Measurements from ENCODE around the gene CEACAM8. TPM values are rescaled to one million over a fixed set of nuclear protein-coding genes. Genes with fewer than 3 reads are reported as not detected.
"Not testable (repeated sequence)": the region's sequence is repeated elsewhere in the genome, so short reads cannot be mapped to it uniquely, and the experiment has no call there.

Gene CEACAM8
- total RNA-seq, 1 experiment from 2014 or later = not detected

DNA sequence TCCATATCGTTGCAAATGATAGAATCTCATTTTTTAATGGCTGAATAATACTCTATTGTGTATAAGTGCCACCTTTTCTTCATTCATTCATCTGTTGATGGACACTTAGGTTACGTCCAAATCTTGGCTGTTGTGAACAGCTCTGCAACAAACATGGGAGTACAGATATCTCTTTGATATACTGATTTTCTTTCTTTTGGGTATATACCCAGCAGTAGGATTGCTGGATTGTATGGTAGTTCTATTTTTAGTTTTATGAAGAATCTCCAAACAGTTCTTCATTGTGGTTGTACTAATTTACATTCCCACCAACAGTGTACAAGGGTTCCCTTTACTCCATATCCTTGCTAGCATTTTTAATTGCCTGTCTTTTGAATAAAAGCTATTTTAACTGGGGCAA lies 59.4 kb downstream of the CEACAM8 start:
- H3K27ac ChIP-seq (ENCODE audit: low read length); H3K9me3 ChIP-seq (ENCODE audit: control insufficient read depth, insufficient read depth, low read depth, low read length); in situ Hi-C loops (cut with HindIII; ENCODE audit: low pct_unique_long_range_greater_than_20kb, low sequenced_read_pairs); intact Hi-C loops (cut with micrococcal nuclease; ENCODE audit: unreplicated experiment); CTCF ChIA-PET; BruUV-seq (replicated peaks); H3K36me3 ChIP-seq (ENCODE audit: control insufficient read depth, insufficient read depth, low read length); DNase-seq (ENCODE audit: low read depth, low spot score); H3K27me3 ChIP-seq (ENCODE audit: control insufficient read depth, insufficient read depth, low read length); ATAC-seq; H3K4me1 ChIP-seq (ENCODE audit: control insufficient read depth, insufficient read depth, low read length); H3K4me3 ChIP-seq (ENCODE audit: low read depth in 2 of 2, low read length in 2 of 2); POLR2A ChIA-PET: not testable (repeated sequence)

DNA sequence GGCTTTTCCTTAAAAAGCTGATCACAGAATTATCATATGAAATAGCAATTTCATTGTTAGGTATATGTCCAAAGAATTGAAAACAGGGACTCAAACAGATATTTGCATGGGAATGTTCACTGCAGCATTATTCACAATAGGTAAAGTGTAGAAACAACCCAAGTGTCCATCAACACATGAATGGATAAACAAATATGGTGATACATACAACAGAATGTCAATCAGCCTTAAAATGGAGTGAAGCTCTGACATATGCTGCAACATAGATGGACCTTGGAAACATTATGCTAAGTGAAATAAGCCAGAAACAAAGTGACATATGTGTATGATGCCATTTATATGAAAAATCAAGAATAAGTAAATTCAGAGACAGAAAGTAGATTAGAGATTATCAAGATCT lies 60.3 kb downstream of the CEACAM8 start:
- no peak overlapping the region for H3K4me3 ChIP-seq (ENCODE audit: low read depth in 2 of 2, low read length in 2 of 2)
- no peaks in the 10 kb centered on the region for H3K9me3 ChIP-seq (ENCODE audit: control insufficient read depth, insufficient read depth, low read depth, low read length)
- intact Hi-C loops (cut with micrococcal nuclease; ENCODE audit: unreplicated experiment) = no loop called here
- ChIA-PET POLR2A (no interaction called here), CTCF (no interaction called here)
- DNase-seq (ENCODE audit: low read depth, low spot score) = no peak
- no peak for TF ChIP-seq POLR2AphosphoS5 (IDR thresholded peaks at IDR 0.05; ENCODE audit: low read depth, low read length)
- no peak for TF ChIP-seq SIN3A (IDR thresholded peaks at IDR 0.05; ENCODE audit: borderline replicate concordance, insufficient read depth, low read depth, low read length)
- TF ChIP-seq TCF7L2 (IDR thresholded peaks at IDR 0.05; ENCODE audit: low read depth, low read length) = no peak
- TF ChIP-seq, protein P1, sequence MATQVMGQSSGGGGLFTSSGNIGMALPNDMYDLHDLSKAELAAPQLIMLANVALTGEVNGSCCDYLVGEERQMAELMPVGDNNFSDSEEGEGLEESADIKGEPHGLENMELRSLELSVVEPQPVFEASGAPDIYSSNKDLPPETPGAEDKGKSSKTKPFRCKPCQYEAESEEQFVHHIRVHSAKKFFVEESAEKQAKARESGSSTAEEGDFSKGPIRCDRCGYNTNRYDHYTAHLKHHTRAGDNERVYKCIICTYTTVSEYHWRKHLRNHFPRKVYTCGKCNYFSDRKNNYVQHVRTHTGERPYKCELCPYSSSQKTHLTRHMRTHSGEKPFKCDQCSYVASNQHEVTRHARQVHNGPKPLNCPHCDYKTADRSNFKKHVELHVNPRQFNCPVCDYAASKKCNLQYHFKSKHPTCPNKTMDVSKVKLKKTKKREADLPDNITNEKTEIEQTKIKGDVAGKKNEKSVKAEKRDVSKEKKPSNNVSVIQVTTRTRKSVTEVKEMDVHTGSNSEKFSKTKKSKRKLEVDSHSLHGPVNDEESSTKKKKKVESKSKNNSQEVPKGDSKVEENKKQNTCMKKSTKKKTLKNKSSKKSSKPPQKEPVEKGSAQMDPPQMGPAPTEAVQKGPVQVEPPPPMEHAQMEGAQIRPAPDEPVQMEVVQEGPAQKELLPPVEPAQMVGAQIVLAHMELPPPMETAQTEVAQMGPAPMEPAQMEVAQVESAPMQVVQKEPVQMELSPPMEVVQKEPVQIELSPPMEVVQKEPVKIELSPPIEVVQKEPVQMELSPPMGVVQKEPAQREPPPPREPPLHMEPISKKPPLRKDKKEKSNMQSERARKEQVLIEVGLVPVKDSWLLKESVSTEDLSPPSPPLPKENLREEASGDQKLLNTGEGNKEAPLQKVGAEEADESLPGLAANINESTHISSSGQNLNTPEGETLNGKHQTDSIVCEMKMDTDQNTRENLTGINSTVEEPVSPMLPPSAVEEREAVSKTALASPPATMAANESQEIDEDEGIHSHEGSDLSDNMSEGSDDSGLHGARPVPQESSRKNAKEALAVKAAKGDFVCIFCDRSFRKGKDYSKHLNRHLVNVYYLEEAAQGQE (IDR thresholded peaks at IDR 0.05; ENCODE audit: insufficient read depth in 1 of 2, low read depth in 2 of 2, low read length in 1 of 2) = no peak
- TF ChIP-seq, protein P2, sequence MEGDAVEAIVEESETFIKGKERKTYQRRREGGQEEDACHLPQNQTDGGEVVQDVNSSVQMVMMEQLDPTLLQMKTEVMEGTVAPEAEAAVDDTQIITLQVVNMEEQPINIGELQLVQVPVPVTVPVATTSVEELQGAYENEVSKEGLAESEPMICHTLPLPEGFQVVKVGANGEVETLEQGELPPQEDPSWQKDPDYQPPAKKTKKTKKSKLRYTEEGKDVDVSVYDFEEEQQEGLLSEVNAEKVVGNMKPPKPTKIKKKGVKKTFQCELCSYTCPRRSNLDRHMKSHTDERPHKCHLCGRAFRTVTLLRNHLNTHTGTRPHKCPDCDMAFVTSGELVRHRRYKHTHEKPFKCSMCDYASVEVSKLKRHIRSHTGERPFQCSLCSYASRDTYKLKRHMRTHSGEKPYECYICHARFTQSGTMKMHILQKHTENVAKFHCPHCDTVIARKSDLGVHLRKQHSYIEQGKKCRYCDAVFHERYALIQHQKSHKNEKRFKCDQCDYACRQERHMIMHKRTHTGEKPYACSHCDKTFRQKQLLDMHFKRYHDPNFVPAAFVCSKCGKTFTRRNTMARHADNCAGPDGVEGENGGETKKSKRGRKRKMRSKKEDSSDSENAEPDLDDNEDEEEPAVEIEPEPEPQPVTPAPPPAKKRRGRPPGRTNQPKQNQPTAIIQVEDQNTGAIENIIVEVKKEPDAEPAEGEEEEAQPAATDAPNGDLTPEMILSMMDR (IDR thresholded peaks at IDR 0.05) = no peak
- H3K36me3 ChIP-seq (ENCODE audit: control insufficient read depth, insufficient read depth, low read length) = no peaks in the 10 kb centered on the region
- H3K27me3 ChIP-seq (ENCODE audit: control insufficient read depth, insufficient read depth, low read length) = no peaks in the 10 kb centered on the region
- ATAC-seq = no peak
- no peak overlapping the region for H3K27ac ChIP-seq (ENCODE audit: low read length)
- in situ Hi-C loops (cut with HindIII; ENCODE audit: low pct_unique_long_range_greater_than_20kb, low sequenced_read_pairs) = no loop called here
- H3K4me1 ChIP-seq (ENCODE audit: control insufficient read depth, insufficient read depth, low read length) = no peaks in the 10 kb centered on the region
- BruUV-seq (replicated peaks) = no TSS peak

DNA sequence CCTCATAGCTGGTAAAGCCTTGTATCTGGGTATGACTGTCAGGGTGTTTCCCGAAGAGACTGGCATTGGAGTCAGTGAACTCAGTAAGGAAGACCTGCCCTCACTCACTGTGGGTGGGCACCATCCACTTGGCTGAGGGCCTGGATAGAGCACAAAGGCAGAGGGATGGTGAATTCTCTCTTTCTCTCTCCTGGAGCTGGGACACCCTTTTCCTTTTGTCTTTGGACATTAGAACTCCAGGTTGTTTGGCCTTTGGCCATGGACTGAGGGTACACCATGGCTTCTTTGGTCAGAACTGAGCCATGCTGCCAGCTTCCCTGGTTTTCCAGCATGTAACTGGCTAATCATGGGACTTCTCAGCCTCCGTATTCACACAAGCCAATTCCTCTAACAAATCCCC lies 61.8 kb downstream of the CEACAM8 start:
- ChIA-PET CTCF (no interaction called here), POLR2A (interaction anchor here (0.6 kb wide), 1 partner anchor 16 kb away, joined by 7 read pairs; no protein-coding TSS in a partner anchor)
- H3K36me3 ChIP-seq (ENCODE audit: control insufficient read depth, insufficient read depth, low read length) = no peaks in the 10 kb centered on the region
- no peaks in the 10 kb centered on the region for H3K9me3 ChIP-seq (ENCODE audit: control insufficient read depth, insufficient read depth, low read depth, low read length)
- TF ChIP-seq, protein P2 (IDR thresholded peaks at IDR 0.05) = no peak
- no peak for TF ChIP-seq POLR2AphosphoS5 (IDR thresholded peaks at IDR 0.05; ENCODE audit: low read depth, low read length)
- no peak for TF ChIP-seq SIN3A (IDR thresholded peaks at IDR 0.05; ENCODE audit: borderline replicate concordance, insufficient read depth, low read depth, low read length)
- TF ChIP-seq, protein P1 (IDR thresholded peaks at IDR 0.05; ENCODE audit: insufficient read depth in 1 of 2, low read depth in 2 of 2, low read length in 1 of 2) = no peak
- no peak for TF ChIP-seq TCF7L2 (IDR thresholded peaks at IDR 0.05; ENCODE audit: low read depth, low read length)
- in situ Hi-C loops (cut with HindIII; ENCODE audit: low pct_unique_long_range_greater_than_20kb, low sequenced_read_pairs) (no loop called here), intact Hi-C loops (cut with micrococcal nuclease; ENCODE audit: unreplicated experiment) (no loop called here)
- no peak overlapping the region for H3K27ac ChIP-seq (ENCODE audit: low read length)
- H3K4me3 ChIP-seq (ENCODE audit: low read depth in 2 of 2, low read length in 2 of 2) = no peak overlapping the region
- H3K27me3 ChIP-seq (ENCODE audit: control insufficient read depth, insufficient read depth, low read length) = no peaks in the 10 kb centered on the region
- BruUV-seq (replicated peaks) = no TSS peak
- H3K4me1 ChIP-seq (ENCODE audit: control insufficient read depth, insufficient read depth, low read length) = no peaks in the 10 kb centered on the region
- DNase-seq (ENCODE audit: low read depth, low spot score) (no peak), ATAC-seq (no peak)

Data from Panc1 (cell line).